H9 (cell line): ENCODE results near the gene GJB2. TPM values are rescaled to one million over a fixed set of nuclear protein-coding genes. Genes with fewer than 3 reads are reported as not detected.

Source experiments
- DNase-seq: peaks from one replicate; pipeline ENCODE4 v3.0.0-alpha.2; 2017
- H2AFZ ChIP-seq: one replicate; pipeline ENCODE4 v1.6.1; 2013; ENCODE audit warnings: mild to moderate bottlenecking, low read length, control low read depth, moderate library complexity
- H2AK5ac ChIP-seq: 2 replicates; pipeline ENCODE4 v1.6.1; 2013; ENCODE audit warnings: low read length, control low read depth, mixed read lengths; ENCODE audit not compliant: insufficient read length
- H2BK120ac ChIP-seq: one replicate; pipeline ENCODE4 v1.6.1; 2013; ENCODE audit warnings: low read depth, mild to moderate bottlenecking, low read length, control low read depth, inconsistent platforms; ENCODE audit not compliant: poor library complexity, severe bottlenecking
- H2BK12ac ChIP-seq: 2 replicates; pipeline ENCODE4 v1.6.1; 2013; ENCODE audit warnings: low read length, control low read depth, mixed read lengths, low read depth; ENCODE audit not compliant: insufficient read length
- H2BK15ac ChIP-seq: 2 replicates; pipeline ENCODE4 v1.6.1; 2013; ENCODE audit warnings: low read depth, low read length, control low read depth
- H2BK20ac ChIP-seq: one replicate; pipeline ENCODE4 v1.6.1; 2013; ENCODE audit warnings: low read depth, mild to moderate bottlenecking, low read length, control low read depth, inconsistent platforms; ENCODE audit not compliant: poor library complexity, severe bottlenecking
- H2BK5ac ChIP-seq: 2 replicates; pipeline ENCODE4 v1.6.1; 2013; ENCODE audit warnings: low read length, control low read depth, mixed read lengths; ENCODE audit not compliant: insufficient read length
- H3K14ac ChIP-seq: 2 replicates; pipeline ENCODE4 v1.6.1; 2013; ENCODE audit warnings: low read length, control low read depth; ENCODE audit not compliant: insufficient read depth
- H3K18ac ChIP-seq: 2 replicates; pipeline ENCODE4 v1.6.1; 2013; ENCODE audit warnings: low read depth, mild to moderate bottlenecking, mixed read lengths, low read length, control low read depth; ENCODE audit not compliant: insufficient read length
- H3K23ac ChIP-seq: 2 replicates; pipeline ENCODE4 v1.6.1; 2013; ENCODE audit warnings: low read length, control low read depth, mixed read lengths, low read depth; ENCODE audit not compliant: insufficient read length
- H3K23me2 ChIP-seq: 2 replicates; pipeline ENCODE4 v1.6.1; 2013; ENCODE audit warnings: low read depth, mild to moderate bottlenecking, mixed read lengths, low read length, control low read depth; ENCODE audit not compliant: insufficient read length, poor library complexity, severe bottlenecking
- H3K27ac ChIP-seq: 2 replicates; pipeline ENCODE4 v1.5.1; 2013; ENCODE audit warnings: low read length, control low read depth, mixed read lengths, low read depth; ENCODE audit not compliant: insufficient read length
- H3K27me3 ChIP-seq: 2 replicates; pipeline ENCODE4 v1.6.1; 2013; ENCODE audit warnings: low read length, control low read depth, inconsistent platforms; ENCODE audit not compliant: insufficient read depth
- H3K4ac ChIP-seq: 2 replicates; pipeline ENCODE4 v1.6.1; 2013; ENCODE audit warnings: low read depth, mild to moderate bottlenecking, control low read depth, inconsistent platforms, low read length, moderate library complexity
- H3K4me1 ChIP-seq: 2 replicates; pipeline ENCODE4 v1.6.1; 2013; ENCODE audit warnings: low read length, control low read depth, inconsistent platforms; ENCODE audit not compliant: insufficient read depth
- H3K4me2 ChIP-seq: 2 replicates; pipeline ENCODE4 v1.6.1; 2013; ENCODE audit warnings: low read length, control low read depth, mixed read lengths; ENCODE audit not compliant: insufficient read length, insufficient read depth
- H3K56ac ChIP-seq: 2 replicates; pipeline ENCODE4 v1.6.1; 2013; ENCODE audit warnings: low read depth, mild to moderate bottlenecking, mixed read lengths, low read length, control low read depth; ENCODE audit not compliant: insufficient read length
- H3K79me1 ChIP-seq: 2 replicates; pipeline ENCODE4 v1.6.1; 2013; ENCODE audit warnings: low read depth, mild to moderate bottlenecking, moderate library complexity, low read length, control low read depth, inconsistent platforms; ENCODE audit not compliant: insufficient read depth, poor library complexity, severe bottlenecking
- H3K79me2 ChIP-seq: 2 replicates; pipeline ENCODE4 v1.6.1; 2013; ENCODE audit warnings: low read length, control low read depth, inconsistent platforms; ENCODE audit not compliant: insufficient read depth
- H3K9ac ChIP-seq: 2 replicates; pipeline ENCODE4 v1.6.1; 2013; ENCODE audit warnings: low read length, control low read depth, mixed read lengths; ENCODE audit not compliant: insufficient read length; ENCODE audit errors: extremely low read depth
- H3K9me3 ChIP-seq: one replicate; pipeline ENCODE4 v1.6.1; 2013; ENCODE audit warnings: low read depth, low read length, inconsistent platforms; ENCODE audit not compliant: control insufficient read depth
- H3T11ph ChIP-seq: one replicate; pipeline ENCODE4 v1.6.1; 2013; ENCODE audit warnings: mild to moderate bottlenecking, low read length, control low read depth, inconsistent platforms
- H4K20me1 ChIP-seq: one replicate; pipeline ENCODE4 v1.6.1; 2013; ENCODE audit not compliant: control insufficient read depth, insufficient read length, insufficient read depth
- H4K5ac ChIP-seq: 2 replicates; pipeline ENCODE4 v1.6.1; 2013; ENCODE audit warnings: low read depth, mild to moderate bottlenecking, mixed read lengths, low read length, control low read depth; ENCODE audit not compliant: insufficient read length
- H4K8ac ChIP-seq: replicated peaks from 2 replicates; pipeline ENCODE4 v1.6.1; 2013; ENCODE audit warnings: low read length, control low read depth, mixed read lengths, low read depth; ENCODE audit not compliant: insufficient read length
- H4K91ac ChIP-seq: 2 replicates; pipeline ENCODE4 v1.6.1; 2013; ENCODE audit warnings: low read depth, mild to moderate bottlenecking, moderate library complexity, mixed read lengths, low read length, control low read depth; ENCODE audit not compliant: insufficient read length
- H3K27ac Mint-ChIP-seq, 3 experiments: 2 replicates in 2 of 3; 3 replicates in 1 of 3; pipeline ENCODE4 v1.8.0; 2020 to 2021; ENCODE audit warnings: mixed read lengths in 3 of 3, mild to moderate bottlenecking in 1 of 3, moderate library complexity in 1 of 3
- H3K27me3 Mint-ChIP-seq: 2 replicates; pipeline ENCODE4 v1.8.0; 2021; ENCODE audit warnings: low read depth, mild to moderate bottlenecking, moderate library complexity, mixed read lengths
- H3K36me3 Mint-ChIP-seq, 3 experiments: 2 replicates in 2 of 3; 3 replicates in 1 of 3; pipeline ENCODE4 v1.8.0; 2020 to 2021; ENCODE audit warnings: low read depth in 3 of 3, mixed read lengths in 3 of 3; ENCODE audit not compliant: insufficient read depth in 1 of 3
- H3K4me1 Mint-ChIP-seq, 2 experiments: 2 replicates each; pipeline ENCODE4 v1.8.0; 2020; ENCODE audit warnings: mixed read lengths in 2 of 2
- H3K4me3 Mint-ChIP-seq, 2 experiments: 2 replicates in 1 of 2; 3 replicates in 1 of 2; pipeline ENCODE4 v1.8.0; 2020 to 2021; ENCODE audit warnings: mild to moderate bottlenecking in 2 of 2, mixed read lengths in 2 of 2, moderate library complexity in 1 of 2
- H3K9me3 Mint-ChIP-seq, 2 experiments: 2 replicates in 1 of 2; 3 replicates in 1 of 2; pipeline ENCODE4 v1.8.0; 2020; ENCODE audit warnings: mild to moderate bottlenecking in 2 of 2, mixed read lengths in 2 of 2, moderate library complexity in 1 of 2
- WGBS: extraction: QIAGEN DNeasy Blood & Tissue Kit; methylation state at CpG from one replicate; pipeline ENCODE4 v1.1.7; 2013; ENCODE audit warnings: missing lambda C conversion rate, low lambda C conversion rate, mixed read lengths; ENCODE audit not compliant: insufficient read length; ENCODE audit errors: extremely low coverage; 5-methylcytosine and 5-hydroxymethylcytosine counted together
- total RNA-seq: library from RNA; stranded (reverse); gene quantifications from 2 replicates; pipeline ENCODE4 v1.2.1, GENCODE V29; 2021
- TF ChIP-seq, protein P1 (sequence below): fragments of 200-600 bp; sonication (generic); conservative IDR thresholded peaks from 3 replicates; pipeline ENCODE4 v1.8.0; 2021; ENCODE audit warnings: antibody characterized with exemption, mild to moderate bottlenecking

Gene GJB2
- total RNA-seq, 1 experiment from 2014 or later = 0.28 TPM

DNA sequence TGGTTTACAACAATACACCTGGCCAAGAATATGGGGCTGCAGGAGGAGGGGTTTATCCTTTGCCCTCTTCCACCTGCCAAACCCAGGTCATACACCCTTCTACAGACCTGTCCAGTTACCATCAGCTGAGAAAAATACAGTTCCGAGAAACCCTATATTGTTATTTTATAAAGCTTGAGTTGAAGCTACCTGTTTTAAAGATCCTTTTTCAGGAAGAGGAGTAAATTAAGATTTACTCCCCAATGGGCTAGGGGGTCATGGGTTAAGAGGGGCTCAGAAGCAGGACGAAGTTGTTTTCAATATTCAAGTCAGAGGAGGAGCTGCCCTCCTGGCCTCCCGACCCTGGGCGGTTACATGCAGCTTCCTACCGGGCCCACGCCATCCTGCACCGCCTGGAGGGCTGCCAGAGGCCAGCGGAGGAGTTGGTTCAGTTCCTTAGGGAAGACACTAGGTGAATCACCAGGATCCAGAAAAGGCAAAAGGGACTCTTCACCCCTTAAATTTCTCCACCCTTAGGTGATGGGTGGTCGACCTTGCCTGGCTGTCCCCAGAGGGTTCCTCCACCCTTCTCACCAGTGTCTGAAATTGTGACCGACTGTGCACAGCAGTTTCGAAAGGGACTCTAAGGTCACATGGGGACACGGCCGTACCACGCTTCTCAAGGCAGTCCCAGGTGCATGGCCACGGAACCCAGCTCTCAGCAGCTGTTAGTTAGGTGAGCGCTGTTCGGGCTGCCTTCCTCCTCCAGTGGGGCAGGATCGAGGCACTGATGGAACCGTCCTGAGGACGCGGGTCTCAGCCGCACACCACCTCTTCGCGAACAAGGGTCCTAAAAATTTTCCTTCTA, 1.2 kb downstream of the GJB2 start:
- Mint-ChIP-seq H3K4me1 (peaks cover 11 to 25% of the 10 kb centered on the region in 2 experiments), H3K9me3 (0 out of 5 replicates have a peak, but pooled peaks cover 0 to 2% of the 10 kb centered on the region in 2 experiments), H3K27me3 (peaks cover 87% of the 10 kb centered on the region), H3K4me3 (peak overlapping the region; percentile 58 to 77), H3K27ac (no peak overlapping the region), H3K36me3 (no peaks in the 10 kb centered on the region)
- H2BK15ac ChIP-seq = no peak overlapping the region
- no peak overlapping the region for H4K5ac ChIP-seq
- H2AK5ac ChIP-seq = no peak overlapping the region
- H4K8ac ChIP-seq = no peak overlapping the region
- peaks cover 51% of the 10 kb centered on the region for H3K27me3 ChIP-seq
- no peak overlapping the region for H2BK120ac ChIP-seq
- H2AFZ ChIP-seq = no peak overlapping the region
- H2BK20ac ChIP-seq = no peak overlapping the region
- no peaks in the 10 kb centered on the region for H3K79me1 ChIP-seq
- no peak overlapping the region for H3K56ac ChIP-seq
- no peaks in the 10 kb centered on the region for H3K4me1 ChIP-seq
- H3K23me2 ChIP-seq = peaks cover 18% of the 10 kb centered on the region
- no peak overlapping the region for H2BK5ac ChIP-seq
- H4K91ac ChIP-seq = no peak overlapping the region
- WGBS = no CpG with 5 or more reads among the region's 24 CpGs
- no peak overlapping the region for H3T11ph ChIP-seq
- no peaks in the 10 kb centered on the region for H3K79me2 ChIP-seq
- no peak overlapping the region for H3K23ac ChIP-seq
- H3K27ac ChIP-seq = no peak overlapping the region
- no peak overlapping the region for H3K4ac ChIP-seq
- TF ChIP-seq, protein P1, sequence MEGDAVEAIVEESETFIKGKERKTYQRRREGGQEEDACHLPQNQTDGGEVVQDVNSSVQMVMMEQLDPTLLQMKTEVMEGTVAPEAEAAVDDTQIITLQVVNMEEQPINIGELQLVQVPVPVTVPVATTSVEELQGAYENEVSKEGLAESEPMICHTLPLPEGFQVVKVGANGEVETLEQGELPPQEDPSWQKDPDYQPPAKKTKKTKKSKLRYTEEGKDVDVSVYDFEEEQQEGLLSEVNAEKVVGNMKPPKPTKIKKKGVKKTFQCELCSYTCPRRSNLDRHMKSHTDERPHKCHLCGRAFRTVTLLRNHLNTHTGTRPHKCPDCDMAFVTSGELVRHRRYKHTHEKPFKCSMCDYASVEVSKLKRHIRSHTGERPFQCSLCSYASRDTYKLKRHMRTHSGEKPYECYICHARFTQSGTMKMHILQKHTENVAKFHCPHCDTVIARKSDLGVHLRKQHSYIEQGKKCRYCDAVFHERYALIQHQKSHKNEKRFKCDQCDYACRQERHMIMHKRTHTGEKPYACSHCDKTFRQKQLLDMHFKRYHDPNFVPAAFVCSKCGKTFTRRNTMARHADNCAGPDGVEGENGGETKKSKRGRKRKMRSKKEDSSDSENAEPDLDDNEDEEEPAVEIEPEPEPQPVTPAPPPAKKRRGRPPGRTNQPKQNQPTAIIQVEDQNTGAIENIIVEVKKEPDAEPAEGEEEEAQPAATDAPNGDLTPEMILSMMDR = no peak
- no peak overlapping the region for H2BK12ac ChIP-seq
- H3K18ac ChIP-seq = no peak overlapping the region
- no peaks in the 10 kb centered on the region for H3K9me3 ChIP-seq
- H3K4me2 ChIP-seq = peak overlapping the region; percentile 55
- H3K9ac ChIP-seq = no peak overlapping the region
- DNase-seq = no peak
- peaks cover 2% of the 10 kb centered on the region for H4K20me1 ChIP-seq
- H3K14ac ChIP-seq = no peak overlapping the region
